ENCODE data around the gene EGFR. TPM values are rescaled to one million over a fixed set of nuclear protein-coding genes. Genes with fewer than 3 reads are reported as not detected.
A peak's percentile ranks its signal among the peaks of the same experiment; 100 is the strongest.

The EGFR gene
- polyA plus RNA-seq, 1 of the 3 experiments (the other 2 are of a cell fraction) = 37.6 TPM

DNA sequence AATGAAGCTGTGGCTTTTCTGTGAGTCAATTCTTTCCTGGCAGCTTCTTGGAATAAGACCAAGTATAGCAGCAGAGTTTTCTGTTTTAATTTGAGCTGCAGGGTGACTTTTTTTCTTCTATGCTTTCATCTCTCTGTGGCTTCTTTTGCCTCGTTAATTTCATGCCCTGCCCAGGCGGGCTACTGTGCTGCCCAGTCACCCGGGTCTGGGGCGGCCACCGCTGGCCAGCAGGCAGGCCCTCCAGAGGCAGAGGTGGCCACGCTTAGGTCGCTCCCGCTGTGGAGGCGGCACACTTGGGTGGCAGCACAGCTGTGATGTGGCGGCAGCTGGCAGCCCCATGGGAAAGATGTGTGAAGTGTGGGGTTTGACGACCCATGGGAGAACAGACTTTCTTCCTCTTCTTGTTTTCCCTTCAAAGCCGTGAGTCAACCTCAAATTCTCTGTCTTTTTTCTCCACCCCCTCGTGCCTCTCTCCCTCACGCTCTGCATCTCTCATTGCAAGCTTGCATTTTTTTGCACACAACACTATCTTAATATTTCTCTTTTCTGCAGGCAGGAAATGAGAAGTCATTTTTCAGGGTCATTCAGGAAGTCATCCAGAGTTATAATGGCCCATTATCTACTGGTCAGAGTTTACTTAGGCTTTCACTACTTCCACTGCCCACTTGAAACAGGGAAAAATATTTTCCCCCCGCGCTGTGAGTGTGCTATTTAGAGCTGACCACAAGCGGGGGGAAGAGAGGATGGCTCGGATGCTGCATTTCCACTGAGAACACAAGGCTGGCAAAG lies 67.8 kb downstream of the EGFR start:
- Histone ChIP-seq H3F3A (replicated peaks; ENCODE audit: insufficient read depth) (peaks cover 50% of the 10 kb centered on the region), H3K4me2 (peak overlapping the region; percentile 88), H3K9me2 (no peaks in the 10 kb centered on the region), H3K4me1 (ENCODE audit: control insufficient read depth in 1 of 2, insufficient read depth in 2 of 2, low read depth in 1 of 2, low read length in 1 of 2) (peaks cover 43 to 56% of the 10 kb centered on the region in 2 experiments), H3K79me2 (ENCODE audit: insufficient read depth) (peaks cover 84% of the 10 kb centered on the region), H3K9ac (peak overlapping the region; percentile 77; the same call in 1 of the 2 replicates), H3K4me3 (ENCODE audit: low read depth in 2 of 2, low read length in 1 of 2) (peak overlapping the region; percentile 44 to 62), H3K27me3 (ENCODE audit: insufficient read depth) (no peaks in the 10 kb centered on the region), H3K36me3 (replicated peaks in 1 of 2; ENCODE audit: control insufficient read depth in 1 of 2, insufficient read depth in 2 of 2, low read length in 1 of 2) (peaks cover 0 to 26% of the 10 kb centered on the region in 2 experiments), H4K20me1 (ENCODE audit: insufficient read depth) (peaks cover 4% of the 10 kb centered on the region; the same call in 1 of the 2 replicates), H2AFZ (ENCODE audit: low read depth) (no peak overlapping the region), H3K9me3 (no peaks in the 10 kb centered on the region), H3K27ac (ENCODE audit: low read depth in 2 of 2, low read length in 1 of 2) (peak overlapping the region; percentile 91 to 99)
- ChIA-PET CTCF (interaction anchor here (0.9 to 4.5 kb wide), 5 partner anchors 13 to 168 kb away, joined by 3 to 35 read pairs (median 4); no protein-coding TSS in a partner anchor), POLR2A (no interaction called here)
- DNase-seq = peak; percentile 57
- 10% methylated on average over 18 of the region's 18 CpGs for WGBS (ENCODE audit: low lambda C conversion rate)
- TF ChIP-seq TEAD4 (IDR thresholded peaks at IDR 0.05; ENCODE audit: borderline replicate concordance, insufficient read depth) = peak; percentile 55; the same call in 1 of the 2 replicates
- TF ChIP-seq YY1 (IDR thresholded peaks at IDR 0.05; ENCODE audit: low read depth) = 0 out of 2 replicates have a peak, but pooled peaks have one; percentile 30
- TF ChIP-seq JUND (IDR thresholded peaks at IDR 0.05) = peak; percentile 76
- TF ChIP-seq NFIC (IDR thresholded peaks at IDR 0.05; ENCODE audit: borderline replicate concordance) = peak; percentile 94
- peak; percentile 82 for TF ChIP-seq TCF12 (IDR thresholded peaks at IDR 0.05)
- TF ChIP-seq, protein P1, sequence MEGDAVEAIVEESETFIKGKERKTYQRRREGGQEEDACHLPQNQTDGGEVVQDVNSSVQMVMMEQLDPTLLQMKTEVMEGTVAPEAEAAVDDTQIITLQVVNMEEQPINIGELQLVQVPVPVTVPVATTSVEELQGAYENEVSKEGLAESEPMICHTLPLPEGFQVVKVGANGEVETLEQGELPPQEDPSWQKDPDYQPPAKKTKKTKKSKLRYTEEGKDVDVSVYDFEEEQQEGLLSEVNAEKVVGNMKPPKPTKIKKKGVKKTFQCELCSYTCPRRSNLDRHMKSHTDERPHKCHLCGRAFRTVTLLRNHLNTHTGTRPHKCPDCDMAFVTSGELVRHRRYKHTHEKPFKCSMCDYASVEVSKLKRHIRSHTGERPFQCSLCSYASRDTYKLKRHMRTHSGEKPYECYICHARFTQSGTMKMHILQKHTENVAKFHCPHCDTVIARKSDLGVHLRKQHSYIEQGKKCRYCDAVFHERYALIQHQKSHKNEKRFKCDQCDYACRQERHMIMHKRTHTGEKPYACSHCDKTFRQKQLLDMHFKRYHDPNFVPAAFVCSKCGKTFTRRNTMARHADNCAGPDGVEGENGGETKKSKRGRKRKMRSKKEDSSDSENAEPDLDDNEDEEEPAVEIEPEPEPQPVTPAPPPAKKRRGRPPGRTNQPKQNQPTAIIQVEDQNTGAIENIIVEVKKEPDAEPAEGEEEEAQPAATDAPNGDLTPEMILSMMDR (IDR thresholded peaks at IDR 0.05) = no peak; the same call in none of the 2 replicates
- TF ChIP-seq, protein P2, sequence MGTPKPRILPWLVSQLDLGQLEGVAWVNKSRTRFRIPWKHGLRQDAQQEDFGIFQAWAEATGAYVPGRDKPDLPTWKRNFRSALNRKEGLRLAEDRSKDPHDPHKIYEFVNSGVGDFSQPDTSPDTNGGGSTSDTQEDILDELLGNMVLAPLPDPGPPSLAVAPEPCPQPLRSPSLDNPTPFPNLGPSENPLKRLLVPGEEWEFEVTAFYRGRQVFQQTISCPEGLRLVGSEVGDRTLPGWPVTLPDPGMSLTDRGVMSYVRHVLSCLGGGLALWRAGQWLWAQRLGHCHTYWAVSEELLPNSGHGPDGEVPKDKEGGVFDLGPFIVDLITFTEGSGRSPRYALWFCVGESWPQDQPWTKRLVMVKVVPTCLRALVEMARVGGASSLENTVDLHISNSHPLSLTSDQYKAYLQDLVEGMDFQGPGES (IDR thresholded peaks at IDR 0.05; ENCODE audit: low read depth, low read length) = no peak
- TF ChIP-seq EP300 (IDR thresholded peaks at IDR 0.05; ENCODE audit: borderline replicate concordance in 1 of 2, low read depth in 1 of 2, low read length in 1 of 2) = peak; percentile 51 to 82; a peak in 3 of 4 replicates
- peak; percentile 83 for TF ChIP-seq MEF2A (IDR thresholded peaks at IDR 0.05; ENCODE audit: borderline replicate concordance, low read depth)
- no peak for TF ChIP-seq USF2 (IDR thresholded peaks at IDR 0.05; ENCODE audit: borderline replicate concordance, low read depth, low read length)
- TF ChIP-seq RXRA (IDR thresholded peaks at IDR 0.05; ENCODE audit: borderline replicate concordance, low read depth) = peak; percentile 68; the same call in 1 of the 2 replicates
- no peak for TF ChIP-seq MXI1 (IDR thresholded peaks at IDR 0.05; ENCODE audit: low read depth, low read length)
- TF ChIP-seq FOXM1 (IDR thresholded peaks at IDR 0.05; ENCODE audit: low read depth) = peak; percentile 29
- 0 out of 2 replicates have a peak, but pooled peaks have one; percentile 16 for TF ChIP-seq TAF1 (IDR thresholded peaks at IDR 0.05; ENCODE audit: borderline replicate concordance, low read depth, low read length)
- TF ChIP-seq, protein P3, sequence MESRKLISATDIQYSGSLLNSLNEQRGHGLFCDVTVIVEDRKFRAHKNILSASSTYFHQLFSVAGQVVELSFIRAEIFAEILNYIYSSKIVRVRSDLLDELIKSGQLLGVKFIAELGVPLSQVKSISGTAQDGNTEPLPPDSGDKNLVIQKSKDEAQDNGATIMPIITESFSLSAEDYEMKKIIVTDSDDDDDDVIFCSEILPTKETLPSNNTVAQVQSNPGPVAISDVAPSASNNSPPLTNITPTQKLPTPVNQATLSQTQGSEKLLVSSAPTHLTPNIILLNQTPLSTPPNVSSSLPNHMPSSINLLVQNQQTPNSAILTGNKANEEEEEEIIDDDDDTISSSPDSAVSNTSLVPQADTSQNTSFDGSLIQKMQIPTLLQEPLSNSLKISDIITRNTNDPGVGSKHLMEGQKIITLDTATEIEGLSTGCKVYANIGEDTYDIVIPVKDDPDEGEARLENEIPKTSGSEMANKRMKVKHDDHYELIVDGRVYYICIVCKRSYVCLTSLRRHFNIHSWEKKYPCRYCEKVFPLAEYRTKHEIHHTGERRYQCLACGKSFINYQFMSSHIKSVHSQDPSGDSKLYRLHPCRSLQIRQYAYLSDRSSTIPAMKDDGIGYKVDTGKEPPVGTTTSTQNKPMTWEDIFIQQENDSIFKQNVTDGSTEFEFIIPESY (IDR thresholded peaks at IDR 0.05; ENCODE audit: borderline replicate concordance, low read depth) = peak; percentile 47; the same call in 1 of the 2 replicates
- TF ChIP-seq CHD2 (IDR thresholded peaks at IDR 0.05; ENCODE audit: low read length, partially characterized antibody) = no peak
- TF ChIP-seq ELF1 (IDR thresholded peaks at IDR 0.05) = peak; percentile 48; the same call in 1 of the 2 replicates
- TF ChIP-seq POLR2AphosphoS5 (IDR thresholded peaks at IDR 0.05; ENCODE audit: low read depth, low read length) = peak; percentile 33; the same call in 1 of the 2 replicates
- peak; percentile 92 for TF ChIP-seq PBX3 (IDR thresholded peaks at IDR 0.05)
- peak; percentile 52 for TF ChIP-seq FOSL2 (IDR thresholded peaks at IDR 0.05; ENCODE audit: borderline replicate concordance, low read depth)
- TF ChIP-seq GABPA (IDR thresholded peaks at IDR 0.05; ENCODE audit: low read depth) = peak; percentile 40; the same call in 1 of the 2 replicates

All from SK-N-SH (cell line).